GM10248 (cell line): ENCODE measurements around the gene RMI1.
A peak's percentile ranks its signal among the peaks of the same experiment; 100 is the strongest.

Experiments used
- CTCF ChIA-PET: fragments of 300-600 bp; sonication (Branson Sonifier 250); formaldehyde crosslinking; extraction: SDS; loops from one replicate; lab custom pipeline; 2021; ENCODE audit warnings: antibody characterized with exemption; lab: Yijun Ruan, JAX
- POLR2A ChIA-PET: fragments of 350-650 bp; sonication (Branson Sonifier 250); formaldehyde crosslinking; extraction: SDS; loops from one replicate; lab custom pipeline; 2020; ENCODE audit warnings: antibody characterized with exemption; lab: Yijun Ruan, JAX
- DNase-seq: peaks from one replicate; pipeline ENCODE4 v3.0.0; 2012; ENCODE audit errors: extremely low spot score
- TF ChIP-seq, protein P1 (sequence below): IDR thresholded peaks from 2 replicates; pipeline ENCODE4 v1.5.1; 2012; ENCODE audit warnings: mild to moderate bottlenecking, low read depth; ENCODE audit errors: extremely low read depth, missing control alignments, control extremely low read depth

The RMI1 gene

DNA sequence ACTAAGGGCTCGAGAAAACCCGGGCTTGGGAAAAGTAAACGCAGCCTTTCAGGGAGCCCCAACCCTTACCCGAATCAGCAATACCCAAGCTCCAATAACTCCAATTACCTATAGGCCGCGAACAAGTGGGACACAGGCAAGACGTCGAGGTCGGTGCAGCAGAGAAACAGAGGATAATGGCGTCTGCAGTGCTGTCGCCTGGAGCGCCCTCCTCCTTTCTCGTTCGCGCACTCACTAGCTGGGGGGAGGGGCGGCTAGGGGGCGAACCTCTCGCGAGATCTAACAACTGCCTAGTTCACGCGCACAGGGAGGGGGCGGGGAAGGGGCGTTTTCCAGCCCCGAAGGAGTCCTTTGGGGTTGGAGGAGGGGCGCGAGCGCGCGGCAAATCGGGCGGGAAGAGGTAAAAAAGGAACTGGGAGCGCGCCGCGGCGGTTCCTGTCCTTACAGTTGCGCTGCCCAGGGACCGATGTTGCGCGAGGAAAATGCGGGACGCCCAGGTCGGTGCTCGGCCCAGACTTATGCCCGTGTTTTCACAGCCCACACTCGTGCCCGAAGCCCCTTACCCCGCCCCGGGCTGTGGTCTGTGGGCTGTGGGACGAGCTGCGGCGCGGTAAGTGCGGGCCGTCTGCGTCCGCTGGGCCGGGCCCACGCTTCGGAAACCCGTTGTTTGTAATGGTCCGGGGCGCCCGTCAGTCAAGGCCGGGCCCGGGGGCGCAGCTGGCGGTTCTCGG lies at the start of gene RMI1:
TSS of gene RMI1 (plus strand) at position 411 of the 731 bp plus-strand sequence. CDS start 20,182 bp downstream, outside the sequence.
- CTCF ChIA-PET, result interaction anchor here (1.1 to 1.7 kb wide), 3 partner anchors 10 to 192 kb away, joined by 3 to 8 read pairs (median 3); no protein-coding TSS in a partner anchor
- peak; percentile 94 for DNase-seq
- TF ChIP-seq, protein P1, sequence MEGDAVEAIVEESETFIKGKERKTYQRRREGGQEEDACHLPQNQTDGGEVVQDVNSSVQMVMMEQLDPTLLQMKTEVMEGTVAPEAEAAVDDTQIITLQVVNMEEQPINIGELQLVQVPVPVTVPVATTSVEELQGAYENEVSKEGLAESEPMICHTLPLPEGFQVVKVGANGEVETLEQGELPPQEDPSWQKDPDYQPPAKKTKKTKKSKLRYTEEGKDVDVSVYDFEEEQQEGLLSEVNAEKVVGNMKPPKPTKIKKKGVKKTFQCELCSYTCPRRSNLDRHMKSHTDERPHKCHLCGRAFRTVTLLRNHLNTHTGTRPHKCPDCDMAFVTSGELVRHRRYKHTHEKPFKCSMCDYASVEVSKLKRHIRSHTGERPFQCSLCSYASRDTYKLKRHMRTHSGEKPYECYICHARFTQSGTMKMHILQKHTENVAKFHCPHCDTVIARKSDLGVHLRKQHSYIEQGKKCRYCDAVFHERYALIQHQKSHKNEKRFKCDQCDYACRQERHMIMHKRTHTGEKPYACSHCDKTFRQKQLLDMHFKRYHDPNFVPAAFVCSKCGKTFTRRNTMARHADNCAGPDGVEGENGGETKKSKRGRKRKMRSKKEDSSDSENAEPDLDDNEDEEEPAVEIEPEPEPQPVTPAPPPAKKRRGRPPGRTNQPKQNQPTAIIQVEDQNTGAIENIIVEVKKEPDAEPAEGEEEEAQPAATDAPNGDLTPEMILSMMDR, result peak; percentile 28
- POLR2A ChIA-PET, result interaction anchor here (1.0 to 1.8 kb wide), 3 partner anchors 9 to 59 kb away, joined by 4 to 8 read pairs (median 4); partner anchors contain the start of gene KIF27

DNA sequence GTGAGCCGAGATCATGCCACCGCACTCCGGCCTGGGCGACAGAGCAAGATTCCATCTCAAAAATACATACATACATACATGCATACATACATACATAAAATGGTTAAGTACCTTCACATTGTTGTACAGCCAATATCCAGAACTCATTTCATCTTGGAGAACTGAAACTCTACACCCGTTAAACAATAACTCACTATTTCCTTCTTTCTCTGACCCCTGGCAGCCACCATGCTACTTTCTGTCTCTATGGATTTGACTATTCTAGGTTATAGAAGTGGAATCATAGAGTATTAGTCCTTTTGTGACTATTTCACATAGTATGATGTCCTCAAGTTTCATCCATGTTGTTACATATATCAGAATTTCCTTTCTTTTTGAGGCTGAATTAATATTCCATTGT lies 49.7 kb upstream of the RMI1 start:
- ChIA-PET CTCF (interaction anchor here (1.0 to 1.3 kb wide), 2 partner anchors 9 to 330 kb away, joined by 4 to 5 read pairs; partner anchors contain the start of gene KIF27), POLR2A (no interaction called here)
- TF ChIP-seq, protein P1, result no peak
- DNase-seq, result no peak

GRCh38 chr9:83932011-83932410 lies 48.6 kb upstream of the RMI1 start:
- POLR2A ChIA-PET, result no interaction called here
- CTCF ChIA-PET, result interaction anchor here (1.2 to 1.3 kb wide), 2 partner anchors 8 to 334 kb away, joined by 4 to 5 read pairs; no protein-coding TSS in a partner anchor
- DNase-seq, result no peak
- TF ChIP-seq, protein P1, result no peak

DNA sequence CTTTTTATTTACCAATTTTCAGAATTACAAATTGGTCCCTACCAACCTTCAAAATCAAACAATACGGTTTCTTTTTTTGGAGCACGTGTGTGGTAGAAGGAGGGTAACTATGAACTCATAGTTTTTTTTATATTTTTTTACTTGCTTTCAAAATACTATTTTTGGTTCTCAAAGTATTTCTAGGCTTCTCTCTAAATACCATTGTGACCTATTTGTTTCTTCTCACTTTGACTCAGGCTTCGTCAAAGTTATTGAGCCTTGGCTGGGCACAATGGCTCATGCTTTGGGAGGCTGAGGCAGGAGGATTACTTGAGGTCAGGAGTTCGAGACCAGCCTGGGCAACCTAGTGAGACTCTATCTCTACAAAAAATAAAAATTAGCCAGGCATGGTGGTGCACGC lies 47.8 kb upstream of the RMI1 start:
- CTCF ChIA-PET, result interaction anchor here (1.0 to 1.8 kb wide), 5 partner anchors 8 to 383 kb away, joined by 4 to 10 read pairs (median 5); no protein-coding TSS in a partner anchor
- POLR2A ChIA-PET, result no interaction called here

GRCh38 chr9:83933790-83934189 lies 46.8 kb upstream of the RMI1 start:
- no peak for DNase-seq
- TF ChIP-seq, protein P1, result no peak
- POLR2A ChIA-PET, result no interaction called here
- CTCF ChIA-PET, result interaction anchor here (1.4 to 1.8 kb wide), 2 partner anchors 10 to 327 kb away, joined by 4 to 10 read pairs; no protein-coding TSS in a partner anchor

More for the DNA sequence above, 47.8 kb upstream of the RMI1 start:
- TF ChIP-seq, protein P1, result no peak
- no peak for DNase-seq

DNA sequence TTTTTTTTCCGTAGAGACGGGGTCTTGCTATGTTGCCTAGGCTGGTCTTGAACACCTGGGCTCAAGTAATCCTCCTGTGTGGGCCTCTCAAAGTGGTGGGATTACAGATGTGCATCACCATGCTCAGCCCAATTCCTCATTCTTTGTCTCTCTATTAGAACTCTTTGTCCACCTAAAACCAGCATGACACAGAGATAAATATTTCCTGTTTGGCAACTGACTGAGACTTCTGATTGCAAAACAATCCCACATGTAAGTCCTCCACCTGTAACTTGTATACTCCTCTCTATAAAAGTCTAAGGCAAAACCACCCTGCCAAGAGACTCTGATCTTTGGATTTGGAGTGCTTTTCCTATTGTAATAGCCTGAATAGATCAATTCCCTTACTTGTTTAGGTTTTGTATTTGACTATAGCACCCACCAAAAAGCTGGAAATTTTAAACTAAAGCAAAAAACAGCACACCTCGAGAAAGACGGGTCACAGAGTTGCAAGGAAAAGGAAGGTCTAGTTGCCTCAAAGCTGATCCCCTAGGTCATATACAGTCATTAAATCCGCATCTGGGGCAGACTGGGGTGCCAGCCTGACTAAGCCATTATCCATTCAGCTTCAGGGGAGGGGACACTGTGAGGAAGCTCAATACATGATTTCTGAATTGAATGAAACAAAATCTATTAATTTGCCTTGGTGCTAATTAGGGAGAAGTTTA lies 45.9 kb upstream of the RMI1 start:
- TF ChIP-seq, protein P1, result no peak

More for the DNA sequence above, 45.9 kb upstream of the RMI1 start:
- CTCF ChIA-PET, result interaction anchor here (0.8 to 3.5 kb wide), 5 partner anchors 11 to 381 kb away, joined by 3 to 30 read pairs (median 5); partner anchors contain the start of gene KIF27
- POLR2A ChIA-PET, result no interaction called here
- DNase-seq, result no peak
